Type B pancreatic cell (in vitro differentiated cells): ENCODE data around the gene CDC45. TPM values are rescaled to one million over a fixed set of nuclear protein-coding genes. Genes with fewer than 3 reads are reported as not detected.

Experiments
- DNase-seq: peaks from one replicate; pipeline ENCODE4 v3.0.0; 2021; ENCODE audit warnings: mixed read lengths; ENCODE audit not compliant: unreplicated experiment; ENCODE audit errors: extremely low spot score
- H3K27ac Mint-ChIP-seq: 2 replicates; pipeline ENCODE4 v1.8.0; 2021; ENCODE audit warnings: mild to moderate bottlenecking, mixed read lengths
- H3K27me3 Mint-ChIP-seq: 2 replicates; pipeline ENCODE4 v1.8.0; 2021; ENCODE audit warnings: mixed read lengths
- H3K36me3 Mint-ChIP-seq: 2 replicates; pipeline ENCODE4 v1.8.0; 2021; ENCODE audit warnings: mixed read lengths
- H3K4me1 Mint-ChIP-seq: one replicate; pipeline ENCODE4 v1.8.0; 2021; ENCODE audit warnings: mixed read lengths; ENCODE audit not compliant: unreplicated experiment
- H3K4me3 Mint-ChIP-seq: 2 replicates; pipeline ENCODE4 v1.8.0; 2021; ENCODE audit warnings: mild to moderate bottlenecking, mixed read lengths
- H3K9me3 Mint-ChIP-seq: 2 replicates; pipeline ENCODE4 v1.8.0; 2021; ENCODE audit warnings: mixed read lengths
- CTCF ChIP-seq: fragments of 200-600 bp; sonication (generic); conservative IDR thresholded peaks from 2 replicates; pipeline ENCODE4 v1.5.0; 2021; ENCODE audit warnings: antibody characterized with exemption, mild to moderate bottlenecking
- total RNA-seq: library from RNA; stranded (reverse); gene quantifications from 2 replicates; pipeline ENCODE4 v1.2.1, GENCODE V29; 2021; ENCODE audit warnings: low replicate concordance

Gene CDC45
- total RNA-seq, 1 donor from 2014 or later: 19.0 TPM

- H3K36me3 Mint-ChIP-seq: no peaks in the 10 kb centered on the region
- H3K4me3 Mint-ChIP-seq: no peak overlapping the region
- H3K4me1 Mint-ChIP-seq: no peaks in the 10 kb centered on the region
- no peaks in the 10 kb centered on the region for H3K9me3 Mint-ChIP-seq
- H3K27me3 Mint-ChIP-seq: no peaks in the 10 kb centered on the region
- no peak for DNase-seq
- no peak for TF ChIP-seq CTCF
- H3K27ac Mint-ChIP-seq: no peak overlapping the region
Observed at GRCh38 chr22:19549428-19549827, 69.7 kb downstream of the CDC45 start.

- no peak overlapping the region for H3K4me3 Mint-ChIP-seq
- H3K27me3 Mint-ChIP-seq: no peaks in the 10 kb centered on the region
- no peak for DNase-seq
- no peak for TF ChIP-seq CTCF
- H3K4me1 Mint-ChIP-seq: no peaks in the 10 kb centered on the region
- no peaks in the 10 kb centered on the region for H3K36me3 Mint-ChIP-seq
- no peak overlapping the region for H3K27ac Mint-ChIP-seq
- H3K9me3 Mint-ChIP-seq: no peaks in the 10 kb centered on the region
Observed at GRCh38 chr22:19550382-19550781, 70.7 kb downstream of the CDC45 start.

- no peak for TF ChIP-seq CTCF
- DNase-seq: no peak
Observed at GRCh38 chr22:19553201-19553600, 73.5 kb downstream of the CDC45 start.

DNA sequence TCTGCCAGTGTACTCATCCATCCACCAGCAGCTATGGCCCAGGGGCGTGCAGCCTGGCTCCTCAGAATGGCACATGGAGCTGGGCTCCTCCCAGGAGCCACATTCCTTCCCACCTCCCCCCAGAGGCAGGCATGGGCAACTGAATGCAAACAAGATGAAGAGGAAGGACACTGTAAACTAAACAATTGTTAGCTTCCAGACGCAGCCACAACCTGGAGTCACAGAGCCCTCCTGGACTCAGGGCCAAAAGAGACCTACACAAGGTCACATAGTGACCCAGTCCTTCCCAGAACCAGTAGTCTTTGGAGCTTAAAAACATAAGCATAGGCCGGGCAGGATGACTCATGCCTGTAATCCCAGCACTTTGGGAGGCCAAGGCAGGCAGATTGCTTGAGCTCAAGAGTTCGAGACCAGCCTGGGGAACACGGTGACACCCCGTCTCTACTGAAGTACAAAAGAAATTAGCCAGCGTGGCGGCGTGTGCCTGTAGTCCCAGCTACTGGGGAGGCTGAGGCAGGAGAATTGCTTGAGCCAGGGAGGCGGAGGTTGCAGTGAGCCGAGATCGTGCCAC, 75.2 kb downstream of the CDC45 start:
- H3K4me1 Mint-ChIP-seq: no peaks in the 10 kb centered on the region
- peak; percentile 41 for TF ChIP-seq CTCF
- no peaks in the 10 kb centered on the region for H3K27me3 Mint-ChIP-seq
- no peaks in the 10 kb centered on the region for H3K9me3 Mint-ChIP-seq
- no peak overlapping the region for H3K4me3 Mint-ChIP-seq
- no peaks in the 10 kb centered on the region for H3K36me3 Mint-ChIP-seq
- no peak overlapping the region for H3K27ac Mint-ChIP-seq
- no peak for DNase-seq

More at GRCh38 chr22:19553201-19553600, 73.5 kb downstream of the CDC45 start:
- Mint-ChIP-seq H3K27me3 (no peaks in the 10 kb centered on the region), H3K36me3 (no peaks in the 10 kb centered on the region), H3K9me3 (no peaks in the 10 kb centered on the region), H3K27ac (no peak overlapping the region), H3K4me3 (no peak overlapping the region), H3K4me1 (no peaks in the 10 kb centered on the region)

DNA sequence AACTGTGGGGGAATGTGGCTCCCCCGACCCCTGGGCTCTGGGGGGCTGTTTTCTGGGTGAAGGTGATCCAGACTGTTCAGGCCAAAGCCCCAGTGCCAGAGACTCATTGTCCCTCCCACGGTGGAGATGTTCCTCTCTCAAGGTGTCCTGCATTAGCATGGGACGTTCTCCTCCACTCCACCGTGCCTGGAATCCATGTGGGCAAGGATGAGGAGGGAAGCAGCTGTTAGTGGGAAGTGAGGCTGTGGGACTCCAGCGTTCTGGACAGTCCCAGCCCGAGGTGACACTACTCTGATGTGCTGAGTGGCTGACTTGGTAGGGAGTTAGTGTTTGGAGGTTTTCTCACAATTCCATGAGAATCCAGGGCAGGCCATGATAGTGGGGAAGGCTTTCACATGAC, 75.9 kb downstream of the CDC45 start:
- H3K9me3 Mint-ChIP-seq: no peaks in the 10 kb centered on the region
- no peaks in the 10 kb centered on the region for H3K36me3 Mint-ChIP-seq
- no peak overlapping the region for H3K27ac Mint-ChIP-seq
- H3K4me1 Mint-ChIP-seq: no peaks in the 10 kb centered on the region
- no peaks in the 10 kb centered on the region for H3K27me3 Mint-ChIP-seq
- DNase-seq: no peak
- no peak for TF ChIP-seq CTCF
- H3K4me3 Mint-ChIP-seq: no peak overlapping the region
